NCI-H526 treated with DMSO at 0.1 percent for 48 hours (cell line): ENCODE data around the gene RBX1.
"Not testable (repeated sequence)": the region's sequence is repeated elsewhere in the genome, so short reads cannot be mapped to it uniquely, and the experiment has no call there.

Experiments used
- DNase-seq: peaks from one replicate; lab custom pipeline; 2025; lab: John Stamatoyannopoulos, UW

Gene RBX1

GRCh38 chr22:40950962-40951794, at the start of gene RBX1:
Gene RBX1, plus strand, starts transcription at chr22:40951378. Its CDS starts 21 bp downstream, at chr22:40951399.
- peak; percentile 83 for DNase-seq

- no peak for DNase-seq
These were observed 47.1 kb upstream of the RBX1 start for GRCh38 chr22:40904101-40904500.

GRCh38 chr22:40908895-40909294, 42.3 kb upstream of the RBX1 start:
- DNase-seq: no peak

GRCh38 chr22:40911772-40912171, 39.4 kb upstream of the RBX1 start:
- no peak for DNase-seq

- DNase-seq: not testable (repeated sequence)
These were observed 38.2 kb upstream of the RBX1 start for GRCh38 chr22:40912987-40913386.

GRCh38 chr22:40919446-40919845, 31.7 kb upstream of the RBX1 start:
- DNase-seq: no peak

- no peak for DNase-seq
These were observed 30.7 kb upstream of the RBX1 start for GRCh38 chr22:40920526-40920925.

GRCh38 chr22:40922484-40923303, 28.5 kb upstream of the RBX1 start:
- DNase-seq: peak; percentile 21

GRCh38 chr22:40928657-40929056, 22.5 kb upstream of the RBX1 start:
- DNase-seq: no peak

- DNase-seq: no peak
These were observed 18.8 kb upstream of the RBX1 start for GRCh38 chr22:40932396-40932795.

- no peak for DNase-seq
These were observed 12.0 kb upstream of the RBX1 start for GRCh38 chr22:40939202-40939601.

- no peak for DNase-seq
These were observed 822 bp downstream of the RBX1 start for GRCh38 chr22:40951795-40952605.

GRCh38 chr22:40953471-40953870, 2.3 kb downstream of the RBX1 start:
- DNase-seq: no peak

- DNase-seq: no peak
These were observed 2.9 kb downstream of the RBX1 start for GRCh38 chr22:40954113-40954512.

- DNase-seq: no peak
These were observed 4.4 kb downstream of the RBX1 start for GRCh38 chr22:40955571-40955970.

- DNase-seq: no peak
These were observed 6.4 kb downstream of the RBX1 start for GRCh38 chr22:40957601-40958000.

- DNase-seq: no peak
These were observed 7.1 kb downstream of the RBX1 start for GRCh38 chr22:40958299-40958698.

GRCh38 chr22:40960145-40960544, 9.0 kb downstream of the RBX1 start:
- no peak for DNase-seq

GRCh38 chr22:40965936-40966725, 15.0 kb downstream of the RBX1 start:
- DNase-seq: no peak

GRCh38 chr22:40966726-40967085, 15.5 kb downstream of the RBX1 start:
- no peak for DNase-seq

GRCh38 chr22:40967111-40967760, 16.1 kb downstream of the RBX1 start:
- no peak for DNase-seq
